Fibroblast of the aortic adventitia (primary cell): ENCODE data around the gene METTL21C. TPM values are rescaled to one million over a fixed set of nuclear protein-coding genes. Genes with fewer than 3 reads are reported as not detected.
A peak's percentile ranks its signal among the peaks of the same experiment; 100 is the strongest.

Source experiments
- DNase-seq: peaks from one replicate; pipeline ENCODE4 v3.0.0-alpha.2; 2010; ENCODE audit warnings: low read depth
- H3K4me3 ChIP-seq: 2 replicates; pipeline ENCODE4 v1.5.1; 2011; ENCODE audit warnings: low read depth, mild to moderate bottlenecking, control low read depth, low read length, moderate library complexity
- total RNA-seq: library from RNA; depleted of rRNA; stranded (reverse); fragments of >200 nt; gene quantifications from 2 replicates; pipeline ENCODE4 v1.2.3, GENCODE V29; 2012; ENCODE audit warnings: low replicate concordance
- TF ChIP-seq, protein P1 (sequence below): IDR thresholded peaks from 2 replicates; pipeline ENCODE4 v1.5.1; 2011; ENCODE audit warnings: mild to moderate bottlenecking, low read length, control low read depth, inconsistent platforms; ENCODE audit not compliant: insufficient read depth

METTL21C gene
- total RNA-seq, 1 donor, result not detected

DNA sequence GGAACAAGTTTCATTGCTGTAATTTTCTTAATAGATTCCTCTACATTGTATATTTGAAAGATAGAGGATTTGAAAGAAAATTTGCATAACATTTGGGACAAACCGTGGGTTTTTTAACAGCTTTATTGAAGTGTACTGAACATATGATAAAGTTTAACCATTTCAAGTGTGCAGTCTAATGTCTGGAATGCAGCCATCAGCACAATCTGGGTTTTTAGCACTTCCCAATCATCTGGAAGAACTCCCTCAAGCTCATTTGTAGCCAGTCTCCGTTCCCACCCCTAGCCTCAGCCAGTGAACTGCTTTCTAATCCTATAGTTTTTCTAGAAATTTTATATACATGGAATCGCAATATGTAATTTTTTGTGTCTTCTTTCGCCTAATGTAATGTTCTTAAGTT is 12.6 kb downstream of the METTL21C start:
- TF ChIP-seq, protein P1, sequence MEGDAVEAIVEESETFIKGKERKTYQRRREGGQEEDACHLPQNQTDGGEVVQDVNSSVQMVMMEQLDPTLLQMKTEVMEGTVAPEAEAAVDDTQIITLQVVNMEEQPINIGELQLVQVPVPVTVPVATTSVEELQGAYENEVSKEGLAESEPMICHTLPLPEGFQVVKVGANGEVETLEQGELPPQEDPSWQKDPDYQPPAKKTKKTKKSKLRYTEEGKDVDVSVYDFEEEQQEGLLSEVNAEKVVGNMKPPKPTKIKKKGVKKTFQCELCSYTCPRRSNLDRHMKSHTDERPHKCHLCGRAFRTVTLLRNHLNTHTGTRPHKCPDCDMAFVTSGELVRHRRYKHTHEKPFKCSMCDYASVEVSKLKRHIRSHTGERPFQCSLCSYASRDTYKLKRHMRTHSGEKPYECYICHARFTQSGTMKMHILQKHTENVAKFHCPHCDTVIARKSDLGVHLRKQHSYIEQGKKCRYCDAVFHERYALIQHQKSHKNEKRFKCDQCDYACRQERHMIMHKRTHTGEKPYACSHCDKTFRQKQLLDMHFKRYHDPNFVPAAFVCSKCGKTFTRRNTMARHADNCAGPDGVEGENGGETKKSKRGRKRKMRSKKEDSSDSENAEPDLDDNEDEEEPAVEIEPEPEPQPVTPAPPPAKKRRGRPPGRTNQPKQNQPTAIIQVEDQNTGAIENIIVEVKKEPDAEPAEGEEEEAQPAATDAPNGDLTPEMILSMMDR, result no peak
- no peak for DNase-seq

DNA sequence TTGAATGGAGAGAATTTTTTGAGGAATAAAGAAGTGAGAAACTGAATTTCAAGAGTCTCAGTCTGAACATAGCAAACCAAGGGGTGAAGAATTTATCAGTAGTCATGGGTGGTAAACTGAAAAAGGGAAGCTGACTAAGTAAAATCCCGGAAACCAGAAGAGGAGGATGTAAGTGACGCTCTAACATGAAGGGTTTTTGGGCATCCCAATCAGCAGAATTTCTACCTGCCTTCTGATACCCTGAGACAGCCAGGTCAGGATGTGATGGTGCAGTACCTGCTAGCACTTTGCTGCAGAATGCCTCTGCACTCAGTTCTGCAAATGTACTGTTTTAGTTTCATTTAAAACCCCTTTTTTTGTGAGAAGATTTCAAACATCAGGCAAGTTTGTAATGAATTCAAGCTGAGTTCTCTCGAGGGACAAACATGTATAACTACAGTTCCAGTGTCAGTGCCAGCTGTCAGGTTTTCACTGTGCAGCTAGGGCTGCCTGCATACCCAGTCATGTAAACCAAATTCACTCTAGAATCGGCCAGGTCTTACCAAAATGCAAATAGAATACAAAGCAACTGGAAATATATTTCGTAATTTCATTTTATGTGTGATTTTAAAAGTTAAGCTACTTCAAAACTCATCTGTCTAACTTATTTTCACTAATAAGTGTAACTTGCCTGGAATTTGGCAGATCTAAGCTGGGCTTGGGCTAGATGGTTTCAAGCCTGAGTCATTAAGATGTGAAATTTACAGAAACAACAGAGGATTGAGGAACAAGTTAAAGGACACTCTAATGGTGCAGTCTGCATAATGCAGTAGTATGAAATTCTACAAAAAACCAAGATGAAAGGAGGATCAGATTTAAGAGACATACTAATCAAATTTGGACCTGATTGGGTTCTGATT is 13.8 kb downstream of the METTL21C start:
- TF ChIP-seq, protein P1, result no peak
- DNase-seq, result peak; percentile 56

More for the DNA sequence above, 12.6 kb downstream of the METTL21C start:
- H3K4me3 ChIP-seq, result no peak overlapping the region

DNA sequence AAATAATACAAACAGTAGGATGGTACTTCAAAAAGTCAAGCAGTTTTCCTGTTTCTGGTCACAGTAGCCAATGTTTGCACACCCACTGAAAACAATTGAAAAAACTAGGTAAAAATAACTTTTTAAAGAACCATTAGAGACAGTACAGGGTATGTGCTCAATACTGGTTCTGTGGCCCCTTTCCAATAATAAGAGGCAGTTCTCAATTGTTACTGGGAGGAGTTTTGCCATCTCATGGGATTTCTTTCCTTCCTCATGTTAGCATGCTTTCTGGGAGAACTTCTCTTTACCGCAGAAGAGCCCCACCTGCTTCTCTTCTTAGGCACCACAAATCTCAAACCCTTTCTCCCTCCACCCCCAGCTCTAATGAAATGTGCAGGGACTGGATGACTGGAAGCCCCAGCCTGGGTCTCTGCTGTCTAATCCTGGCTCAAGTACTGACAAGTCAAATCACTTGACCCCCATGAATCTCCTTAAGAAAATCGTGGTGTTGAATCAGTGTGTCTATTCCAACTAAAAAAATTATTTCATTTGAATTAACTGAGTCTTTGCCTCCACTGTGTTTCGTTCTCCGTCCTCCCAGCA is 14.6 kb downstream of the METTL21C start:
- TF ChIP-seq, protein P1, result no peak
- no peak for DNase-seq
- H3K4me3 ChIP-seq, result no peak overlapping the region

More for the DNA sequence above, 13.8 kb downstream of the METTL21C start:
- no peak overlapping the region for H3K4me3 ChIP-seq

DNA sequence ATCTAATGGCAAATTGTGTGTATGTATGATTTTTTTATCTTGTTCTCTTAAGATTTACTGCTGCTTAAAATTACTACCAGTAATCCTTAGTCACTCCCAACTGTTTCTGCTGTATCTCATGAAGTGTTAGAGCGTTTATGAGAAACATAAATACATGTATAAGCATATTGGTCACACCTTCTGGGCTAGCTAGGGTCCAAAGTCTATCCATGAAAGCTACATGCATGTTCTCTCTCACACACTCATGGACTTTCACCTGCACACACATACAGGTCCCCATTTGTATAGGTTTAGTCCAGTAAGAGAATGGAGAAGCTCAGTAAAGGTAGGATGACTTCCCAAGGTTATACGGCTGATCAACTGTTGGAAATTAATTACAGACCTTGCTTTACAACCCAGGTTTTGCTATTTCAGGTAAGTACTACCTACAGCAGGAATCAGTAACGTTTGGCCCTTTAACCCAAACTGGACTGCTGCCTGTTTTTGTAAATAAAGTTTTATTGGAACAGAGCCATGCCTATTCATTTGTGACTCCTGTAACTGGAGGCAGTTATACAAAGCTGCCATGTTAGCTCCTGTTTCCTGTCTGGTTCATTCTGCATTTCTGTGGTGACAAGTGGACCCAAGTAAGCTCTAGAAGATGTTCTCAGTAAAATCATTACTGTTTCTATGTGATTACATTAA is 15.3 kb downstream of the METTL21C start:
- TF ChIP-seq, protein P1, result no peak
- no peak overlapping the region for H3K4me3 ChIP-seq
- DNase-seq, result no peak

DNA sequence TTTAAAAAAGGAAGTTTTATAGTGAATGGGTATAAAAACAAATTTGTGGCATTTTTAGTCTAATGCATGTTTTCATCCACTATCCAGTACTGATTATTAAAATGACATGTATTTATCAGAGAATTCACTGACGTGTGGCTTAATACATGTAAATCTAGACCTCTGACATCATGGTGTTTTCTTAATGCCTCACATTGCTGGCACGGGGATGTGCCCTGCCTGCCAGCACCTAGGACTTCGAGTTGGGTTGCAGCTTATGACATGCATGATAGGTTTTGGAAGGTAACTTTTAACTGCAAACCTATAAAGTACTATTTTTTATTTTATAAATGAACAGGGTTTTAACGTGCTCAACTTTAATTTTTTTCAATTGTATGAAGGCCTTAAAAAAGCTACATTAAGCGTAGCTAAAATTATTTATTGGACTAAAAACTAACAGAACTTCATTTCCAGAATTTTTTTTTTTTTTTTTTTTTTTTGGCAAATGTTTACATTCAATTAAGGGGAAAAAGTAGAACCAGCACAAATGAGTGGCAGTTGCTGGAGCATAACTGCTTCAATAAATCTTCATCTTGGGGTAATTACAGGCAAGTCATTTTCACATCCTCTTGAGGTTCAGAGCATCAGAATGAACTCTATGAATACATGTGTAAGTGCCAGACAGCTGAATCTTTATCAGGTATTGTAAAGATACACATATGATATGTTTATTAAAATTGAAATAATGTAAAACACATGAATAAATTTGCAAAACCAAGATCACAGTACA is 16.3 kb downstream of the METTL21C start:
- TF ChIP-seq, protein P1, result no peak
- no peak for DNase-seq
- H3K4me3 ChIP-seq, result no peak overlapping the region

DNA sequence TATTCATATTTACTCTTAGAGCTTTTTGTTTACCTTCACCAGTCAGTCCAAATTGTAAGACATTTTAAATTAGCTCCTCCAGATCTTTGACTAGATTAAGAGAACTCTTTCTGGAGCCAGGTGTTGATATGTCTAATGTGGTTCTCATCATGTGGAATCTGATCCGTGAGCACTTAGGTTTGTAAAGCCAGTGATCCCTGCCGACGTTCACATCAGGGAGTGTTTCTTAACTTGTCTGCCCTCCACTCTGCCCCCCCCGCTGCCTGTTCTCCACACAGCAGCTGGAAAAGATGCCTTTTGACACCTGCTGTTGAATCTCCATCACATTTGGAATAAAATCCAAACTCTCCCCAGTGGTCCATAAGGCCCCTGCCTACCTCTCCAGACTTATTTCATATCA is 17.7 kb downstream of the METTL21C start:
- H3K4me3 ChIP-seq, result no peak overlapping the region
- DNase-seq, result no peak
- TF ChIP-seq, protein P1, result no peak
